Upper lobe of left lung (tissue), 4 donors: Measurements from ENCODE around the gene MYEOV.

Experiments
- CTCF ChIP-seq, 6 experiments: fragments of 450-650 bp in 4 of 6; fragments of 200-600 bp in 2 of 6; sonication (generic) in 2 of 6; IDR thresholded peaks; one replicate each; pipeline ENCODE4 v1.5.1; 2016 to 2019; ENCODE audit warnings: antibody characterized with exemption in 6 of 6
- EP300 ChIP-seq, 4 donors: sonication (generic); formaldehyde crosslinking; IDR thresholded peaks; one replicate each; pipeline ENCODE4 v1.5.1; 2017; ENCODE audit warnings: antibody characterized with exemption in 4 of 4, control low read depth in 2 of 4
- POLR2A ChIP-seq, 4 donors: fragments of 450-650 bp; IDR thresholded peaks; one replicate each; pipeline ENCODE4 v1.5.1; 2016 to 2017; ENCODE audit warnings: antibody characterized with exemption in 4 of 4, mild to moderate bottlenecking in 2 of 4

- no peak for TF ChIP-seq EP300 (IDR thresholded peaks at IDR 0.05)
- TF ChIP-seq POLR2A (IDR thresholded peaks at IDR 0.05), result no peak
- TF ChIP-seq CTCF (IDR thresholded peaks at IDR 0.05), result no peak
Observed at GRCh38 chr11:69321877-69322361, 28.0 kb downstream of the MYEOV start.
